NCI-H2029 treated with DMSO at 0.1 percent for 48 hours (cell line): ENCODE measurements around the gene ENHO.

ENCODE experiments used
- DNase-seq: peaks from one replicate; lab custom pipeline; 2025; lab: John Stamatoyannopoulos, UW

Gene ENHO

GRCh38 chr9:34522971-34523797 is at the start of gene ENHO:
TSS of gene ENHO (minus strand) at chr9:34522990. CDS start at chr9:34521695, 1,295 bp downstream.
- DNase-seq: peak; percentile 18

- DNase-seq: no peak
These were observed 49.3 kb upstream of the ENHO start for GRCh38 chr9:34572092-34572491.

GRCh38 chr9:34571481-34571810 is 48.7 kb upstream of the ENHO start:
- DNase-seq: no peak

GRCh38 chr9:34570809-34571480 is 48.2 kb upstream of the ENHO start:
- DNase-seq: no peak

DNA sequence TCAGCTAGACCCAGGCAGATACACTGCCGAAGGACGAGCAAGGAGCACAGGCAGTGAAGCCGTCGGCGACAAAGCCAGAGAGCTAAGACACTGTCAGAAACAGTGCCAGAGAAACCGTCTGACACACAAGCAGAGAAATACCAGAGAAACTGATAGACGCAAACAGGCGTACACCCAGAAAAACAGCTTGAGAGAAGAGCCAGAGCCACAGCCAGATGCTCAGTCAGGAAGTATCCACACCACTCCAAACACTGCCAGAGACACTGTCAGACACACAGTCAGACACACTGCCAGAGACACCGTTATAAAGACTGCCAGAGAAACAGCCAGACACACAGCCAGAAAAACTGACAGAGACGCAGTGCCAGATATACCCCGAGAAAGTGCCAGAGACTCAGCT is 47.6 kb upstream of the ENHO start:
- no peak for DNase-seq

DNA sequence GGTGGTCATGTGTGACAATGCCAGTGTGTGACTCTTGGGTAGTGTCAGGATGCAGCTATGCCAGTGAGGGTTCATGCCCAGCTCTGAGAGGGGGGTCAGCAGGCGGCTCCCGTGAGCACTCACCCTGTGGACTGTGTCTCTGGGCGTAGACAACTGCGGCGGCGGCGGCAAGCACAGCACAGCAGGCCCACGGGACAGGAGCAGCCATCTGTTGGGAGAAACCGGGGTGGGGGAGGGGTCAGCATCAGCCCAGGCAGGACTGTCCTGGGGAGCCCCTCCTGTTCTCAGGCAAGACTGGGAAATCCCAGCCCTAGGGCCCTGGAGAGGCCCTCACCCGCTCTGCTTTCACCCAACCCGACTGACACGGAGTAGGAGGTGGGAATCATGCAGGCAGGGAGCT is 46.0 kb upstream of the ENHO start:
- no peak for DNase-seq

DNA sequence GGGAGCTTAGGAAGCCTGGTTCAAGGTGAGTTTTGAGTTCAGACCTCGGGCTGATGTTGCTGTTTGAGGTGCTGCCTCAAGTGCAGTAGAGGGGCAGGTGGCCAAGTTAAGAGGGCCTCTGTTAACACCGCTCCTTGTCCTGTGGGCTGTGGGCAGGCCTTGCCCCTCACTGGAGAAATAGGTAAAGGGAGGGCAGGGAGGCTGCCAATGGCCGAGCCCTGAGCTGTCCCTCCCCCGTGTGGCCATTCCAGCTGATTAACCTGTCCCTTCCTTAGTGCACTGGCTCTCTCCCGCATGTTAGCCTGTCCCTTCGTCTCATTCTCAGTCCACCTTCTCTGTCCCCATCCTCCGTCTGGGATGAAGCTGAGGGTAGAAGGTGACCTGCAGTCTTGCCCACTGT is 45.3 kb upstream of the ENHO start:
- no peak for DNase-seq

GRCh38 chr9:34566972-34567371 is 44.2 kb upstream of the ENHO start:
- no peak for DNase-seq

DNA sequence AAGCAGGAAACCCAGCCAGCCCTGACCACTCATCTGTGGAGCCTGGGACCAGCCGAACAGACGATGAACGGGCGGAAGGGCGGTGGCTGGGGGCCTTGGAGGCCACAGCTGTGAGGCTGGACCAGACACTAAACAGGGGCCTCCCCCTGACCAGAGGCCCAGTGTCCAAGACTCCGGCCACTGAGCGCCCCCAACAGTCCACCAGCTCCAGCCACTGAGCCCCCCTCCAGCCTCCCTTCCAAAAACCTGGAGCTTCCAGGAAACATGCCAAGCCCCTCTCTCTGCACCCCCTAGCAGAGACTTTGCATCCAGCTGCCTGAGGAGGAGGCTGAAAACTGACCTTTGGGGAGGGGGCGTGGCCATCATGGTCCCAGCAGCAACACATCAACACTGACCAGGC is 43.5 kb upstream of the ENHO start:
- DNase-seq: no peak

- DNase-seq: no peak
These were observed 43.1 kb upstream of the ENHO start for GRCh38 chr9:34565856-34566255.

DNA sequence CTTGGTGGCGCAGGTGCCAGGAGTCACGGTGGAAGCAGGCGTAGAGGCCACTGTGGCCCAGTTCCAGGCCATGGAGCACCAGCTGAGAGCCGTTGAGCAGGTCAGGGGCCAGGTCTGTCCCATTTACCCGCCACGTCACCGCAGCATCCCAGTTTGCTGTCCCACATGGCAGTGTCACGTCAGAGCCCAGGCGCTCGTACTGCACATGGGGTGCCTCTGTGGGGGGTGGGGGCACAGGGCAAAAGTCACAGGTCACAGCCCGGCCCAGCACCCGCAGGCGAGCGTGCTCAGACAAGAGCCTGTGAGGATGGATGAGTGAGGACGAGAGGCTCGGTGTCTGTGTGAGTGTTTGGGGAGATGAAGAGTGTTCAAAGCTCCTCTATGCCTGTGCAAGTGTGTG is 41.8 kb upstream of the ENHO start:
- DNase-seq: no peak

GRCh38 chr9:34563262-34563661 is 40.5 kb upstream of the ENHO start:
- no peak for DNase-seq

DNA sequence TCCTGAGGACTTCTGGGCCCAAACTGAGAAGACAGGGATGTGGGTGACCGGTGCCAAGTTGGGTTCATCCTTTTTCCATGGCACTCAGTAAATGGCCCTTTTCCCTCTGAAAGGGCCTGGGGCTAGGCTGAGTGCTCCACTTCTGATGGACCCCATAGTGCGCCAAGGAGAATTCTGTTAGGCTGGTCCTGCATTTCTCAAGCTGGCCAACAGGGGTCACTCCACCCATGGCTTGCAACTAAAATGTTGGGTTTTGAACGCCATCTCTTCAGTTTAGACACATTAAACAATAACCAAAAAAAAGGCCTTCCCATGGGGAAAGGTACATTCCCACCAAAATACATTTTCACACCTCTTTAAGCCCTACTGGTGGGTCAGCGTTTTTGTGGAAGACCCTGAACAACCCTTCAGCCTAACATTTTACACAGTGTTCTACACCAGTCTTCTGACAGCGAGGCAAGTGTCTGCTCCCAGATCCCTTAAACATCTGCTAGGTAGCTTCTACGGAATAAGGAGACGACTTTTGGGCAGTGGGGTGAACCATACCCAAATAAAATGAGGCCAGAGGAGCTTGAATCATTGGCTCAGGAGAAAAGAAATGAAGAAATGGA is 39.5 kb upstream of the ENHO start:
- DNase-seq: no peak

- no peak for DNase-seq
These were observed 37.9 kb upstream of the ENHO start for GRCh38 chr9:34560599-34561214.

- no peak for DNase-seq
These were observed 37.0 kb upstream of the ENHO start for GRCh38 chr9:34559624-34560455.

GRCh38 chr9:34558919-34559623 is 36.3 kb upstream of the ENHO start:
- no peak for DNase-seq

DNA sequence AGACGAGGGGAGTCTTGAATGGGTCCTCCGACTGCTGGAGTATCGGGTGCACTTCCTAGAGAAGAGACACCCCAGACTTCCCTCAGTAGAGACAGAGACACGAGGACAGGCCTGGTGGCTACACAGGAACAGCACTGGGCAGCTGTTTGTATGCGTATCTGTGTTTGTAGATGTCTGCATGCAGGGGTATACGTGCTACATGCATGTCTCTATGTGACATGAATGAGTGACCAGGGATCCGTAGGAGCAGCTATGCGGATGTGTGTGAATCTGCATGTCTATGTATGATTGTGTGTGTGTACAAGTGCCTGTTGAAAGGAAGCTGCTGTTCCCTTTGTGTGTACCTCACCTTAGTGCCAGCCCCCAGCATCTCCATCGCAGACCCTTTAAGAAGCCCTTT is 35.6 kb upstream of the ENHO start:
- DNase-seq: no peak

DNA sequence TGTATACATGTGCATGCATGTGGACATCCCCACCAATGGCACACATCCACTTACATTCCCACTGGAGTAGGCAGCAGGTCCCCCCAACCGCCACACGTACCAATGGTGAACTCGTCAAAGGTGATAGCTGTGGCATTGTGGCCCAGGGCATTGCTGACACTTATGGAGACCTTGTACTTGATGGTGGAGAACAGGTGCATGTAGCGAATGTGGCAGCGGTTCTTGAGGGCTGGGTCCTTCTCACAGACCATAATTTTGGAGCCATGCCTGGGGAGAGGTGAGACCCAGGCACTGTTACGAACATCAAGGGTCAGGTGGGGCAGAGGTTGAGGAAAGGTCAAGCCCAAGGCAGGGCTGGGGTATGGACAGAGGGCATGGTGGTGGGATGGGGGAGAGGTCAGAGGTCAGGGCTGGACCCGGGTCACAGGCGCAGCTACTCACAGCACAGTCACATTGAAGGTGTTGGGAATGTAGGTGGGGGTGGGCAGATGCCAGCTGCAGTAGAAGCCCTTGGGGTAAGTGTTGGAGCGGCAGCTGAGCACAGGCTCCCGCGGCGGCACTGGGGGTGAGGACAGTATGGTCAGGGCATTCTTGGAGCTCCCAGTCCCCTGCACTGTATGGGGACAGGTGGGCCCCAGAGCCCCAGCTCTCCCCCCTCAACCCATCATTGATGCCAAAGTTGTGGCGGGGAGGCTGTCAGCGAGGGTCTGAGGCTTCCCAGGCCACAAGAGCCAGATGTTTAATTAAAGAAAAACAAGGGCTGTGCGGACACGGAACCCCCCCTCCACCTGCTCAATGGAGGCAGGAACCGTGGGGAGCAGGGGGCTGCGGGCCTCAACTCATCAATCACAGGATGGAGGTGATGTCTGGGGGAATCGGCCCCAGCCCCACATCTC is 34.9 kb upstream of the ENHO start:
- no peak for DNase-seq

DNA sequence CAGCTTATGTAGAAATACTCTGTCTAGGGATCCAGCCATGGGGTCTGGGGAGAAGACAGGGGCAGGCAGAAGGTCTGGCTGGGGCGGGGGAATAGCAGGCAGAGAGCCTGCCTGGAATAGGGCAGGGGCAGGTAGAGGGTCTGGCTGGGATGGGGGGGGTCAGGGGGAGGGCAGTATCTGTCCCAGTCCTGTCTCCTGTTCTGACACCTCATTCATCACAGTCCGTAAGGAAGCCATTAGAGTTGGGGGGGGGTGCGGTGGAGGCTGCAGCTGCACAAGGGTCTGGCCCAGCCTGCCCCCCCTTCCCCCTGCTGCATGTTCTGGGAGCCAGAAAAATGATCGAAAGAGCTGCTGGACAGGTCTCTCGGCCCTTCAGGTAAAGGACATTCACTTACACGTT is 34.2 kb upstream of the ENHO start:
- no peak for DNase-seq

DNA sequence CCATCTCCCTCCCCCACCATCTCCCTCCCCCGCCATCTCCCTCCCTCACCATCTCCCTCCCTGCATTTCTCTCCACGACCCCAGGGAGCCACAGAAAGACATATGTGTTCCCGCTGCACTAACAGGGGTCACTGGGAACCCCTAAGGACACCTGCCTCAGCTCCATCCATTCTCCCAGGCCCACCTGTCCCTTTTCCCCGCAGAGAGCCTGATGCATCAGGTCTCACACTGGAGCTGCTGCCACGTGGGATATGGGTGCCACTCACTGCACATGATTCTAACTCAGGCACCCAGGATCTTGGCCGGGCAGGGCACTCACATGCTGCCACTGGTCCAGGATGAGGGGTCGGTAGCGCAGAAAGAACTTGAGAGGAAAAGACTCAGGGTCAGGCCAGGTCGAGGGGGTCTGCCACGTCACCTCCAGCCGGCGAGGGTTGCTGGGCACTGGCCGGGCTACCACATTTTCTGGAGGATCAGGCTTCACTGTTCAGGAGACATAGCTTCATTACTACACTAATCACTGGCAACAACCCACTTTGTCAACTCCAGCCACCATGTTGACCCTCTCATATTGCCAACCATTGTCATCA is 33.2 kb upstream of the ENHO start:
- DNase-seq: no peak
